Measurements from ENCODE around the gene ARFIP2.

The ARFIP2 gene

GRCh38 chr11:6433998-6434660 lies 47.0 kb downstream of the ARFIP2 start:
- TF ChIP-seq EGR1 (IDR thresholded peaks at IDR 0.05), result no peak
- no peak for TF ChIP-seq YY1 (IDR thresholded peaks at IDR 0.05; ENCODE audit: low read depth)
- no peak for TF ChIP-seq TCF12 (IDR thresholded peaks at IDR 0.05; ENCODE audit: low read depth)
- TF ChIP-seq TEAD4 (IDR thresholded peaks at IDR 0.05), result no peak
- TF ChIP-seq MAX (IDR thresholded peaks at IDR 0.05), result no peak
- TF ChIP-seq USF1 (IDR thresholded peaks at IDR 0.05), result no peak
- no peak for TF ChIP-seq TAF1 (IDR thresholded peaks at IDR 0.05; ENCODE audit: low read depth)
- TF ChIP-seq ZBTB7A (IDR thresholded peaks at IDR 0.05; ENCODE audit: low read depth), result no peak
- TF ChIP-seq CEBPB (IDR thresholded peaks at IDR 0.05), result no peak
- no peak for TF ChIP-seq CREB1 (IDR thresholded peaks at IDR 0.05; ENCODE audit: low read depth)
- no peak for TF ChIP-seq EP300 (IDR thresholded peaks at IDR 0.05; ENCODE audit: borderline replicate concordance)
- no peak for TF ChIP-seq FOXM1 (IDR thresholded peaks at IDR 0.05; ENCODE audit: borderline replicate concordance, low read depth)
- TF ChIP-seq NFIC (IDR thresholded peaks at IDR 0.05), result no peak
- no peak for TF ChIP-seq RAD21 (IDR thresholded peaks at IDR 0.05; ENCODE audit: low read depth)

- TF ChIP-seq EP300 (IDR thresholded peaks at IDR 0.05; ENCODE audit: borderline replicate concordance) (0 out of 2 replicates have a peak, but pooled peaks have one; percentile 24), REST (IDR thresholded peaks at IDR 0.05; ENCODE audit: low read depth) (no peak), TAF1 (IDR thresholded peaks at IDR 0.05; ENCODE audit: low read depth) (no peak), FOXM1 (IDR thresholded peaks at IDR 0.05; ENCODE audit: borderline replicate concordance, low read depth) (no peak), CREB1 (IDR thresholded peaks at IDR 0.05; ENCODE audit: low read depth) (no peak), NFIC (IDR thresholded peaks at IDR 0.05) (peak; percentile 55; the same call in 1 of the 2 replicates), TEAD4 (IDR thresholded peaks at IDR 0.05) (peak; percentile 72), ZBTB7A (IDR thresholded peaks at IDR 0.05; ENCODE audit: low read depth) (no peak), EGR1 (IDR thresholded peaks at IDR 0.05) (no peak), YY1 (IDR thresholded peaks at IDR 0.05; ENCODE audit: low read depth) (no peak), MAX (IDR thresholded peaks at IDR 0.05) (no peak), USF1 (IDR thresholded peaks at IDR 0.05) (no peak), CEBPB (IDR thresholded peaks at IDR 0.05) (no peak), RAD21 (IDR thresholded peaks at IDR 0.05; ENCODE audit: low read depth) (no peak), TCF12 (IDR thresholded peaks at IDR 0.05; ENCODE audit: low read depth) (no peak)
Measured at GRCh38 chr11:6431861-6432260, 49.3 kb downstream of the ARFIP2 start.

GRCh38 chr11:6427516-6427915 lies 53.6 kb downstream of the ARFIP2 start:
- TF ChIP-seq TCF12 (IDR thresholded peaks at IDR 0.05; ENCODE audit: low read depth) (no peak), TAF1 (IDR thresholded peaks at IDR 0.05; ENCODE audit: low read depth) (no peak)
